ENCODE data around the gene USH1G. TPM values are rescaled to one million over a fixed set of nuclear protein-coding genes. Genes with fewer than 3 reads are reported as not detected.

USH1G gene
- total and polyA plus RNA-seq, 2 of the 13 experiments (the other 11 are each of a cell fraction or from before 2014, with no cell fraction given) = 0.04 TPM; not detected in 1

DNA sequence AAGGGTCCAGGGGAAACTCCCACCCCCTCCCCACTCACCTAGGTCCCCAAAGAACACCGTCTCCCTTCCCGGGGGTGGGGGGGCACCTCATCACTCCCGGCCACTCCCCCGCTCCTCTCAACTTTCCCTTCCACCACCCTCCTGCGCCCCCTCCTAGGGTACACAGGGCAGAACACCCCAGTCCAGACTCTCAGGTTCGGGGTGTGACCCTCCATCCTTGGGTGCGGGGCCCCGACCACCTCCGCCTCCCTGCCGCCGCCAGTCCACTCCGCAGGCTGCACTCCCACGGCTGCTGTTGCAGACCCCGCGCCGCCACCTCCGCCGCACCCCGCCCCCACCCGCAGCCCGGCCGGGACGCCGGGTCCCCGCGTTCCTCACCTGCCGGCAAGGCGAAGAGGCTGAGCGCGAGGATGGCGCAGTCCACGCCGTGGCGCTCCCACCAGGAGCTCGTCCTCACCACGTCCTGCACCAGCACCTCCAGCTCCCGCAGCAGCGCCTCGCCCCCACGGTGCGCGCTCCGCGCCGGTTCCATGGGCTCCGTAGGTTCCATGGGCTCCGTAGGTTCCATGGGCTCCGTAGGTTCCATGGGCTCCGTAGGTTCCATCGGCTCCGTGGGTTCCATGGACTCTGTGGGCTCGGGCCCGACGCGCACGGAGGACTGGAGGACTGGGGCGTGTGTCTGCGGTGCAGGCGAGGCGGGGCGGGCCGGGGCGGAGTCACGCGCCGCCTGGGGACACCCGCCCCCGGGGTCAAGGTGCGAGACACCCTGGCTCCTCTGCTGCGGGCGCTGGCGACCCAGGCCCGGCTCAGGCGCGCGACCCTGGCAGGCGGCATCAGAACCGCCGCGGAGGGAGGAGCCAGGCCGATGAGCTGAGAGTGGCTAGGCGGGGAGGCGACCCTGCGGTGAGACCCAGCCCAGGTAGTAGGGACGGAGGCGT, 29.8 kb downstream of the USH1G start, which contains the start of gene FADS6 (continued):
- TF ChIP-seq, protein P1, sequence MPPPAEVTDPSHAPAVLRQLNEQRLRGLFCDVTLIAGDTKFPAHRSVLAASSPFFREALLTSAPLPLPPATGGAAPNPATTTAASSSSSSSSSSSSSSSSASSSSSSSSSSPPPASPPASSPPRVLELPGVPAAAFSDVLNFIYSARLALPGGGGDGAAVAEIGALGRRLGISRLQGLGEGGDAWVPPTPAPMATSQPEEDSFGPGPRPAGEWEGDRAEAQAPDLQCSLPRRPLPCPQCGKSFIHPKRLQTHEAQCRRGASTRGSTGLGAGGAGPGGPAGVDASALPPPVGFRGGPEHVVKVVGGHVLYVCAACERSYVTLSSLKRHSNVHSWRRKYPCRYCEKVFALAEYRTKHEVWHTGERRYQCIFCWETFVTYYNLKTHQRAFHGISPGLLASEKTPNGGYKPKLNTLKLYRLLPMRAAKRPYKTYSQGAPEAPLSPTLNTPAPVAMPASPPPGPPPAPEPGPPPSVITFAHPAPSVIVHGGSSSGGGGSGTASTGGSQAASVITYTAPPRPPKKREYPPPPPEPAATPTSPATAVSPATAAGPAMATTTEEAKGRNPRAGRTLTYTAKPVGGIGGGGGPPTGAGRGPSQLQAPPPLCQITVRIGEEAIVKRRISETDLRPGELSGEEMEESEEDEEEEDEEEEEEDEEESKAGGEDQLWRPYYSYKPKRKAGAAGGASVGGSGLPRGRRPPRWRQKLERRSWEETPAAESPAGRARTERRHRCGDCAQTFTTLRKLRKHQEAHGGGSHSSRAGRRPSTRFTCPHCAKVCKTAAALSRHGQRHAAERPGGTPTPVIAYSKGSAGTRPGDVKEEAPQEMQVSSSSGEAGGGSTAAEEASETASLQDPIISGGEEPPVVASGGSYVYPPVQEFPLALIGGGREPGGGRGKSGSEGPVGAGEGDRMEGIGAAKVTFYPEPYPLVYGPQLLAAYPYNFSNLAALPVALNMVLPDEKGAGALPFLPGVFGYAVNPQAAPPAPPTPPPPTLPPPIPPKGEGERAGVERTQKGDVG (CRISPR knock-in tag; IDR thresholded peaks at IDR 0.05; ENCODE audit: borderline replicate concordance) = no peak
- TF ChIP-seq ZNF777 (CRISPR knock-in tag; IDR thresholded peaks at IDR 0.05) (0 out of 2 replicates have a peak, but pooled peaks have one; percentile 25), ZBTB7A (CRISPR knock-in tag; IDR thresholded peaks at IDR 0.05) (peak; percentile 63; the same call in 1 of the 2 replicates), SP5 (CRISPR knock-in tag; IDR thresholded peaks at IDR 0.05; ENCODE audit: borderline replicate concordance, low read depth) (0 out of 2 replicates have a peak, but pooled peaks have one; percentile 44), HNF4G (IDR thresholded peaks at IDR 0.05; ENCODE audit: borderline replicate concordance, low read depth, low read length) (0 out of 2 replicates have a peak, but pooled peaks have one; percentile 18), HNF4G (CRISPR knock-in tag; IDR thresholded peaks at IDR 0.05; ENCODE audit: borderline replicate concordance, low read depth) (no peak), TBX2 (CRISPR knock-in tag; IDR thresholded peaks at IDR 0.05; ENCODE audit: borderline replicate concordance) (peak; percentile 43; the same call in 1 of the 2 replicates), ZFP1 (CRISPR knock-in tag; IDR thresholded peaks at IDR 0.05) (no peak), RARA (CRISPR knock-in tag; IDR thresholded peaks at IDR 0.05) (no peak), FOXC1 (CRISPR knock-in tag; IDR thresholded peaks at IDR 0.05; ENCODE audit: borderline replicate concordance) (0 out of 2 replicates have a peak, but pooled peaks have one; percentile 17), MED8 (CRISPR knock-in tag; IDR thresholded peaks at IDR 0.05; ENCODE audit: insufficient replicate concordance) (peak; percentile 27), SALL1 (CRISPR knock-in tag; IDR thresholded peaks at IDR 0.05) (peak; percentile 13; the same call in 1 of the 2 replicates), NFE2L1 (CRISPR knock-in tag; IDR thresholded peaks at IDR 0.05; ENCODE audit: borderline replicate concordance) (peak; percentile 31; the same call in 1 of the 2 replicates), ZNF883 (CRISPR knock-in tag; IDR thresholded peaks at IDR 0.05; ENCODE audit: not compliant biosample characterization) (peak; percentile 64), KDM5B (CRISPR knock-in tag; IDR thresholded peaks at IDR 0.05; ENCODE audit: borderline replicate concordance) (0 out of 2 replicates have a peak, but pooled peaks have one; percentile 19), HNF4A (CRISPR knock-in tag; IDR thresholded peaks at IDR 0.05) (peak; percentile 57)
- TF ChIP-seq, protein P2, sequence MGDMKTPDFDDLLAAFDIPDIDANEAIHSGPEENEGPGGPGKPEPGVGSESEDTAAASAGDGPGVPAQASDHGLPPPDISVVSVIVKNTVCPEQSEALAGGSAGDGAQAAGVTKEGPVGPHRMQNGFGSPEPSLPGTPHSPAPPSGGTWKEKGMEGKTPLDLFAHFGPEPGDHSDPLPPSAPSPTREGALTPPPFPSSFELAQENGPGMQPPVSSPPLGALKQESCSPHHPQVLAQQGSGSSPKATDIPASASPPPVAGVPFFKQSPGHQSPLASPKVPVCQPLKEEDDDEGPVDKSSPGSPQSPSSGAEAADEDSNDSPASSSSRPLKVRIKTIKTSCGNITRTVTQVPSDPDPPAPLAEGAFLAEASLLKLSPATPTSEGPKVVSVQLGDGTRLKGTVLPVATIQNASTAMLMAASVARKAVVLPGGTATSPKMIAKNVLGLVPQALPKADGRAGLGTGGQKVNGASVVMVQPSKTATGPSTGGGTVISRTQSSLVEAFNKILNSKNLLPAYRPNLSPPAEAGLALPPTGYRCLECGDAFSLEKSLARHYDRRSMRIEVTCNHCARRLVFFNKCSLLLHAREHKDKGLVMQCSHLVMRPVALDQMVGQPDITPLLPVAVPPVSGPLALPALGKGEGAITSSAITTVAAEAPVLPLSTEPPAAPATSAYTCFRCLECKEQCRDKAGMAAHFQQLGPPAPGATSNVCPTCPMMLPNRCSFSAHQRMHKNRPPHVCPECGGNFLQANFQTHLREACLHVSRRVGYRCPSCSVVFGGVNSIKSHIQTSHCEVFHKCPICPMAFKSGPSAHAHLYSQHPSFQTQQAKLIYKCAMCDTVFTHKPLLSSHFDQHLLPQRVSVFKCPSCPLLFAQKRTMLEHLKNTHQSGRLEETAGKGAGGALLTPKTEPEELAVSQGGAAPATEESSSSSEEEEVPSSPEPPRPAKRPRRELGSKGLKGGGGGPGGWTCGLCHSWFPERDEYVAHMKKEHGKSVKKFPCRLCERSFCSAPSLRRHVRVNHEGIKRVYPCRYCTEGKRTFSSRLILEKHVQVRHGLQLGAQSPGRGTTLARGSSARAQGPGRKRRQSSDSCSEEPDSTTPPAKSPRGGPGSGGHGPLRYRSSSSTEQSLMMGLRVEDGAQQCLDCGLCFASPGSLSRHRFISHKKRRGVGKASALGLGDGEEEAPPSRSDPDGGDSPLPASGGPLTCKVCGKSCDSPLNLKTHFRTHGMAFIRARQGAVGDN (CRISPR knock-in tag; IDR thresholded peaks at IDR 0.05) = peak; percentile 65
- TF ChIP-seq, protein P3, sequence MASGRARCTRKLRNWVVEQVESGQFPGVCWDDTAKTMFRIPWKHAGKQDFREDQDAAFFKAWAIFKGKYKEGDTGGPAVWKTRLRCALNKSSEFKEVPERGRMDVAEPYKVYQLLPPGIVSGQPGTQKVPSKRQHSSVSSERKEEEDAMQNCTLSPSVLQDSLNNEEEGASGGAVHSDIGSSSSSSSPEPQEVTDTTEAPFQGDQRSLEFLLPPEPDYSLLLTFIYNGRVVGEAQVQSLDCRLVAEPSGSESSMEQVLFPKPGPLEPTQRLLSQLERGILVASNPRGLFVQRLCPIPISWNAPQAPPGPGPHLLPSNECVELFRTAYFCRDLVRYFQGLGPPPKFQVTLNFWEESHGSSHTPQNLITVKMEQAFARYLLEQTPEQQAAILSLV (CRISPR knock-in tag; IDR thresholded peaks at IDR 0.05; ENCODE audit: borderline replicate concordance) = 0 out of 2 replicates have a peak, but pooled peaks have one; percentile 63
- TF ChIP-seq, protein P4, sequence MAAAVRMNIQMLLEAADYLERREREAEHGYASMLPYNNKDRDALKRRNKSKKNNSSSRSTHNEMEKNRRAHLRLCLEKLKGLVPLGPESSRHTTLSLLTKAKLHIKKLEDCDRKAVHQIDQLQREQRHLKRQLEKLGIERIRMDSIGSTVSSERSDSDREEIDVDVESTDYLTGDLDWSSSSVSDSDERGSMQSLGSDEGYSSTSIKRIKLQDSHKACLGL (CRISPR knock-in tag; IDR thresholded peaks at IDR 0.05) = peak; percentile 34; the same call in 1 of the 2 replicates

Measured in HepG2 (cell line).